Activated CD8-positive, alpha-beta T cell treated with anti-CD3 and anti-CD28 coated beads, Interleukin-2, amount 10 ng/mL, durations not matched to agents 7 days and 5 days (primary cell): ENCODE measurements around the gene DCAF12L2. TPM values are rescaled to one million over a fixed set of nuclear protein-coding genes. Genes with fewer than 3 reads are reported as not detected.
"Not testable (repeated sequence)": the region's sequence is repeated elsewhere in the genome, so short reads cannot be mapped to it uniquely, and the experiment has no call there.

Experiments
- ATAC-seq: fragments of 150-1000 bp; cut with Tn5 transposase; one replicate; pipeline ENCODE4 v1.10.0; 2021; ENCODE audit warnings: moderate library complexity
- CTCF ChIA-PET: fragments of 350-600 bp; sonication (Branson Sonifier 250); formaldehyde crosslinking; loops from one replicate; lab custom pipeline; 2021; ENCODE audit warnings: antibody characterized with exemption; lab: Charles Lee
- POLR2A ChIA-PET: fragments of 350-600 bp; sonication (Branson Sonifier 250); formaldehyde crosslinking; loops from one replicate; lab custom pipeline; 2021; ENCODE audit warnings: antibody characterized with exemption; lab: Charles Lee
- DNase-seq: peaks from one replicate; pipeline ENCODE4 v3.0.0-alpha.2; 2020
- H3K27ac Mint-ChIP-seq: one replicate; pipeline ENCODE4 v1.8.0; 2021; ENCODE audit warnings: mild to moderate bottlenecking, mixed read lengths
- H3K27me3 Mint-ChIP-seq: one replicate; pipeline ENCODE4 v1.8.0; 2021; ENCODE audit warnings: low read depth, mixed read lengths
- H3K36me3 Mint-ChIP-seq: one replicate; pipeline ENCODE4 v1.8.0; 2021; ENCODE audit warnings: low read depth, mixed read lengths
- H3K4me1 Mint-ChIP-seq: one replicate; pipeline ENCODE4 v1.8.0; 2021; ENCODE audit warnings: low read depth, mixed read lengths
- H3K4me3 Mint-ChIP-seq: one replicate; pipeline ENCODE4 v1.8.0; 2021; ENCODE audit warnings: mild to moderate bottlenecking, mixed read lengths
- H3K9me3 Mint-ChIP-seq: one replicate; pipeline ENCODE4 v1.8.0; 2022; ENCODE audit warnings: mixed read lengths; ENCODE audit not compliant: insufficient read depth
- total RNA-seq, 2 experiments: library from RNA; stranded (reverse); gene quantifications; one replicate each; pipeline ENCODE4 v1.2.3, GENCODE V29; 2021

DCAF12L2 gene
- total RNA-seq, result not detected

DNA sequence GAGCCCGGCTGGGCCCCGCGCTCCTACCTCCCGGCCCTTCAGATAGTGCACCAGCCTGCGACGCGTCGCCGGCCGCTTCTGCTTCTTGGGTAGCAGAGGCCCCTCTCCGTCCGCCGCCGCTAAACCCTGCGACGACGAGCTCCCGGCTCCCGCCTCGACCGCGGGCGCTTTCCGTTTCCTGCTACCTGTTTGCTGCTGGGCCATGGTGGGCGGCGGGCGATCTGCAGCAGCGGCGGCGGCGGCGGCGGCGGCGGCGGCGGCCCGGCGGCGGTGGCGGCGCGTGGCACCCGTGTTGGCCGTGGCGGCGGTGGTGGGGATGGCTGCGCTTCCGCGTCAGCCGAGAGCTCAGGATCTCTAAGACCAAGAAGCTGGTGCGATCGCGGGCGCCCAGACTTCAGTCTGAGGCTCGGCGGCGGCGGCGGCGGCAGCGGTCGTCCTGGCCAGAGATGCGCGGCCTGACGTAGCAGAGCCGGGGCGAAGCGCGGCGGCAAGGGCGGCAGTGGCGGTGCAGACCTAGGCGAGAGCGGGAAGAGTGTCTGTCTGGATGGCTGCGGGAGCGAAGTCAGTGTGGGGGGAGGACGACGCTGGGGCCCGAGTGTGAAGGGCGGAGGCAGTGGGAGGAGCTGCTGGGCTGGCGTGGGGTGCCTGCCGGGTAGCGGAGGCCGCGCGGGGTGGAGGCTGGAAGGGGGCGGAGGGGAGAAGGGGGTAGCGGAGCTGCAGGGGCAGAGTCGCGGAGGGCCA, at the start of gene DCAF12L2:
Gene DCAF12L2, minus strand, starts transcription at position 569 of the 741 bp plus-strand sequence. Its CDS starts 365 bp downstream, at position 204.
- no peaks in the 10 kb centered on the region for H3K4me1 Mint-ChIP-seq
- H3K9me3 Mint-ChIP-seq, result no peaks in the 10 kb centered on the region
- H3K27ac Mint-ChIP-seq, result no peak within 1 kb of the TSS
- ATAC-seq, result peak; percentile 19
- H3K4me3 Mint-ChIP-seq, result peak within 1 kb of the TSS; percentile 15
- H3K36me3 Mint-ChIP-seq, result no peaks in the 10 kb centered on the region
- ChIA-PET POLR2A (no interaction called here), CTCF (no interaction called here)
- DNase-seq, result no peak
- H3K27me3 Mint-ChIP-seq, result no peaks in the 10 kb centered on the region

DNA sequence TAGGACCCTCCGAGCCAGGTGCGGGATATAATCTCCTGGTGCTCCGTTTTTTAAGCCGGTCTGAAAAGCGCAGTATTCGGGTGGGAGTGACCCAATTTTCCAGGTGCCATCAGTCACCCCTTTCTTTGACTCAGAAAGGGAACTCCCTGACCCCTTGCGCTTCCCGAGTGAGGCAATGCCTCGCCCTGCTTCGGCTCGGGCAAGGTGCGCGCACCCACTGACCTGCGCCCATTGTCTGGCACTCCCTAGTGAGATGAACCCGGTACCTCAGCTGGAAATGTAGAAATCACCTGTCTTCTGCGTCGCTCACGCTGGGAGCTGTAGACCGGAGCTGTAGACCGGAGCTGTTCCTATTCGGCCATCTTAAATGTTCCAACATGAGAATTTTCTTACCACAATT, 24.8 kb upstream of the DCAF12L2 start:
- H3K9me3 Mint-ChIP-seq, H3K36me3 Mint-ChIP-seq, H3K4me1 Mint-ChIP-seq, CTCF ChIA-PET, H3K27ac Mint-ChIP-seq, DNase-seq, H3K27me3 Mint-ChIP-seq, POLR2A ChIA-PET, H3K4me3 Mint-ChIP-seq, ATAC-seq: not testable (repeated sequence)

DNA sequence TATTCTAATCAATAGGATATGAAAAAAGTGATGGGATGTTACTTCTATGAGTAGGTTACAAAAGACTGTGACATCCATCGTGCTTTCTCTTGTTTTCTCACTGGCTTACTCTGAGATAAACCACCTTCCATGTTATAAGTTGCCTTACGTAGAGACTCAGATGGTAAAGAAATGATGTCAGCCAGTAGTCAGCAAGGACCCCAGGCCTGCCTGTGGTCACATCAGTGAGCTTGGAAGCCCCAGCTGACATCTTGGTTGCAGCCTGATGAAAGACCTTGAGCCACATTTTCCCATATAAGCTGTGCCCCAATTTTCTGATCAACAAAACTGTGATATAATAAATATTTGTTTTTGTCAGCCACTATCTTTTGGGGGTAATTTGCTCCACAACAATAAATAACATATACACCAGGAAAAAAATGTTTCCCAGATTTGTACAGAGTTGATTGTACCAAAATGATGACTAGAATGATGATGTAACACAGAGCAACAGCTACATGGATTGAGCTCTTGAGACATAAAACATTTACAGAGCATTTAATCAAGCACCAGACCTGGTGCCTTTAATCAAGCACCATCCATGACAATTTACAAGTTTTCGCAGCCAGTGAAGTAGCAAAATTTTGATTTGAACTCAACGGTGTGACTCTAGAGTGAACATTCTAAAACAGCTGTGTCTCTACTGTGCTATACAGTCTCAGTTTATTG, 11.2 kb upstream of the DCAF12L2 start:
- Mint-ChIP-seq H3K36me3 (no peaks in the 10 kb centered on the region), H3K4me3 (no peak overlapping the region), H3K4me1 (no peaks in the 10 kb centered on the region), H3K27me3 (no peaks in the 10 kb centered on the region), H3K9me3 (no peaks in the 10 kb centered on the region), H3K27ac (no peak overlapping the region)
- CTCF ChIA-PET, result no interaction called here
- POLR2A ChIA-PET, result no interaction called here
- ATAC-seq (no peak), DNase-seq (no peak)

DNA sequence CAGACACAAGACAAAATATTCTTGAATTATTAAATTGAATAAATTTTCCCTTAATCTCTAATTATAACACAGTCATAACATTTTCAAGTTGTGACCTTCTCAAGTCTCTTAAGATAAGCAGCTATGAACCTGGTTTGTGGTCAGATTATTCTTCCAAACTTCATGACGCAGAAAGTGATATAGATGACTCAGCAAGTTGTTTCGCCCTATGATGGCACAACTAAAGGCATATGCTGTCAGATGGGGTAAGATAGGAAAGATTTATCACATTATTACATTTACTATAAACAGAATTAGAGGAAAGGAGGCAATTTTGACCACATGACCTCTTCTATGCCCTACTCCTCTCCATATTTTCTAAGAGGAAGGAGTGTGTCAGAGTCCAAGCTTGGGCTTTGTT, 4.6 kb upstream of the DCAF12L2 start:
- no peak overlapping the region for H3K4me3 Mint-ChIP-seq
- H3K36me3 Mint-ChIP-seq, result no peaks in the 10 kb centered on the region
- CTCF ChIA-PET, result no interaction called here
- ATAC-seq (no peak), DNase-seq (no peak)
- no peaks in the 10 kb centered on the region for H3K4me1 Mint-ChIP-seq
- POLR2A ChIA-PET, result no interaction called here
- H3K27me3 Mint-ChIP-seq, result no peaks in the 10 kb centered on the region
- no peak overlapping the region for H3K27ac Mint-ChIP-seq
- no peaks in the 10 kb centered on the region for H3K9me3 Mint-ChIP-seq

DNA sequence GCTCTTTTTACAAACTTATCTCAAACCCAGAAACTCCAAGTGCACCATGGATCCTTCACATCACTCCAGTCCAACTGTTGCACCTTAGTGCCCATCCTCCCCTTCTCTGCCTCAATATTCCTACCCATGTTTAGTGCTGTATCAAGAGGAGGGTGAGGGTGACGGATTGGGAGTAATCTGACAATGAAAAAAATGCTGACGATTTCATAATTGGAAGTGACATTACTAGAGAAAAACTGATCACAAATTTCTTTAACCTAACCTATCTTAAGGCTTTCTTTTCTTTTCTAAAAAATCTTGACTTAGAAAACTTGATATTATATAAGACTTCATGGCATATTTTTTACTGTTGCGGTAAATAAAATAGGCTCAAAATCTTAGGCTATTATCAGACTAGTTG, 1.5 kb upstream of the DCAF12L2 start:
- H3K36me3 Mint-ChIP-seq, result no peaks in the 10 kb centered on the region
- H3K4me3 Mint-ChIP-seq, result no peak overlapping the region
- H3K27ac Mint-ChIP-seq, result no peak overlapping the region
- ATAC-seq (no peak), DNase-seq (no peak)
- H3K27me3 Mint-ChIP-seq, result no peaks in the 10 kb centered on the region
- no peaks in the 10 kb centered on the region for H3K4me1 Mint-ChIP-seq
- CTCF ChIA-PET, result no interaction called here
- POLR2A ChIA-PET, result no interaction called here
- H3K9me3 Mint-ChIP-seq, result no peaks in the 10 kb centered on the region

DNA sequence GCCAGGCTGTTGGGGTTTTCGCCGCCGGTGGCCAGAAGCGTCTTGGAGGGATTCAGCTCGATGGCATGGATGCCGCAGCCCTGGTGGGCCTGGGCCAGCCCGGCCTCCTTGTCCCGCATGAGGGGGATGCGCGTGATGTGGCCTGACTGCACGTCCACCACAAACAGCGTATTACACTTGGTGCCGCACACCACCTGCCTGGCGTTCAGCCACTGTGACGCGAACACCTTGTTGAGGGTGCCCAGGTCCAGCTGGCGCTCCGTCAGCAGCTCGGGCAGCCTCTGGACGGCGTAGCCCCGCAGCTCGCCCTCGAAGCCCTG, 728 bp downstream of the DCAF12L2 start:
- Mint-ChIP-seq H3K27ac (no peak overlapping the region), H3K4me3 (no peak overlapping the region), H3K27me3 (no peaks in the 10 kb centered on the region), H3K36me3 (no peaks in the 10 kb centered on the region), H3K9me3 (no peaks in the 10 kb centered on the region), H3K4me1 (no peaks in the 10 kb centered on the region)
- no peak for DNase-seq
- ChIA-PET CTCF (no interaction called here), POLR2A (no interaction called here)
- ATAC-seq, result no peak

DNA sequence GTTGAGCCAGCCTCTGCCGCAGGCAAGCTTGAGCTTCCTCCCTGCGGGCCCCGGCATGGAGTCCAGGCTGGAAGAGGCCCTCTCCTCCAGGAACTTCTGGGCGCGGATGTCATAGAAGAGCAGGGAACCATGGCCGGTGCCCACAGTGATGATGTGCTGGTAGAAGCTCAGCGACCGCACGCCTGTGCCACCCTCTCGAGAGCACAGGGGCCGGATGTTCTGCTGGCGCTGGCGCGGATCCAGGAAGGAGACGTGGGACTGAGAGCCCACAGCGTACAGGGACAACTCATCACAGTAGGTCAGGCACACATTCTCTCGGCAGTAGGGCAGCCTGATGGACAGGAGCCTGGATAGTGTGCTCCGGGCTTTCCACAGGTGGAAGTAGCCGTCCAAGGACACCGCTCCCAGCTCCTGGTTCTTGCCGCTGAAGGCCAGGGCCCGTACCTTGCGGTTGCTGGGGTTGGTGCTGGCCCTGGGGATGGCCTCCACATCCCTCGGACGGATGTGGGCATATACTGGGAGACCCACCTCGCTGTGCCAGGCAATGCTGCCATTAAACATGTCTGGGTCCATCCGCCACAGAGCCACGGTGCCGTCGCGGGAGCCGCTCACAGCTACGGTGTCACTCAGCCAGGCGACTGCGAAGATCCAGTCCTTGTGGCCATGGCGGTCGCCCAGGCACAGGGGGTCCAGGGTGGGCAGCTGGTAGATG, 1.2 kb downstream of the DCAF12L2 start:
- Mint-ChIP-seq H3K27ac (no peak overlapping the region), H3K36me3 (no peaks in the 10 kb centered on the region), H3K4me1 (no peaks in the 10 kb centered on the region), H3K9me3 (no peaks in the 10 kb centered on the region), H3K27me3 (no peaks in the 10 kb centered on the region), H3K4me3 (no peak overlapping the region)
- ATAC-seq (no peak), DNase-seq (no peak)
- ChIA-PET POLR2A (no interaction called here), CTCF (no interaction called here)

DNA sequence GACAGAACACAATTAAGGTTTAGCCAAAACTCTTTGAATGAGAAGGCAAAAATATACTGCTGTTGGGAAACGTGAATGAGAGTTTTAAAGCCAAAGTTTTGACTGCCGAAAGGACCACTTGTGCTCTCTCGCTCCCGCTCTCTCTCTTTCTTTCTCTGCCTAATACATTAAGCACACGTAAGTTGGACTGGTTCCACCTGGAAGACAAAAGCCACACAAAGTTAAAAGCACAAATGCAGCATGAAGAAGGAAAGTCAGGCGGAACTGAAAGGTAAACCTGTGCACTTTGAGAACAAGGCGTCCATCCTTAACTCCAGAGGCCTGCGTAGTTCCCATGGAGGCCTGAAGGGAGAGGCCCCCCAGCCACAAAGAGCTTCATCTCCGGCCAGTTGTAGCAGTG, 1.9 kb downstream of the DCAF12L2 start:
- Mint-ChIP-seq H3K36me3 (no peaks in the 10 kb centered on the region), H3K27me3 (no peaks in the 10 kb centered on the region), H3K9me3 (no peaks in the 10 kb centered on the region), H3K4me1 (no peaks in the 10 kb centered on the region), H3K27ac (no peak overlapping the region), H3K4me3 (no peak overlapping the region)
- DNase-seq (no peak), ATAC-seq (no peak)
- CTCF ChIA-PET, result no interaction called here
- POLR2A ChIA-PET, result no interaction called here

DNA sequence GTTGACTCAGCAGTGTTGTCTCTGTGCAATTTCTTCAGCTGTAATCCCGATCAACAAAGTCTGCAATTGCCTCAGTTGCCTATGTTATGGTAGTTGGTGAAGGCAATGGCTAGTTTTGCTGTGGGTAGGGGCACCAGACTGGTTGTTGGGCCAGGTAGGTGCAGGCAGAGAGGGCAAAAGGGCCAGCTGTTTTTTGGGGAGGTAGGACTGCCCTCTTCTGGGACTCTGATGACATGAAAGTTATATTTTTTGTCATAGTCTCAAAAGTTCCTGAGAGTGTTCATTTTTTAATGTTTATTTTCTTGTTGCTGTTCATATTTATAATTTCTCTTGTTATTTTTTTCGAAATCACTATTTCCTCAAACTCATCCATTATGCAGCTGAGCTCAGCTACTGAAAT, 25.1 kb downstream of the DCAF12L2 start:
- ATAC-seq, result no peak
- DNase-seq, result no peak
- Mint-ChIP-seq H3K27me3 (no peaks in the 10 kb centered on the region), H3K4me1 (no peaks in the 10 kb centered on the region), H3K9me3 (no peaks in the 10 kb centered on the region), H3K4me3 (no peak overlapping the region), H3K27ac (no peak overlapping the region), H3K36me3 (no peaks in the 10 kb centered on the region)
- CTCF ChIA-PET, result no interaction called here
- POLR2A ChIA-PET, result no interaction called here

DNA sequence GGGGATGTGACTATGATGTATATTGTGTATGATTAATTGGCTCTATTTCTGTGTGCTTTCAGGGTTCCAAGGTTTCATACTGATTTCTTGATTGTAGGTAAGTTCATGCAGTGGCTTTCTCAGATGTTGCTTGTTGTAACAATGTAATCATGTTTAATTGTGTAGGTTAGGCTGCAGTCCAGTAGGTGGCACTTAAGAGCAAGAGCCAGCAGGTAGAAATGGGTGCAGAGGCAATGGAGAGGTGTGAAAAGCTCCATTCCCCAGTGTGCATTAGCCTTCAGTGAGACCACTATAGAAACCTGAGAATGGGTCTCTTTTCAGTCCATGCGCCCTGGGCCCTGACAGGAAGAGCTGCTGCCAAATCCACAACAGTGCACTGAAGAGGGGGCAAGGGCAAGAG, 28.2 kb downstream of the DCAF12L2 start:
- H3K27ac Mint-ChIP-seq, result no peak overlapping the region
- no peaks in the 10 kb centered on the region for H3K9me3 Mint-ChIP-seq
- no peak for ATAC-seq
- ChIA-PET CTCF (no interaction called here), POLR2A (no interaction called here)
- H3K36me3 Mint-ChIP-seq, result no peaks in the 10 kb centered on the region
- H3K27me3 Mint-ChIP-seq, result no peaks in the 10 kb centered on the region
- no peak overlapping the region for H3K4me3 Mint-ChIP-seq
- H3K4me1 Mint-ChIP-seq, result no peaks in the 10 kb centered on the region
- no peak for DNase-seq

DNA sequence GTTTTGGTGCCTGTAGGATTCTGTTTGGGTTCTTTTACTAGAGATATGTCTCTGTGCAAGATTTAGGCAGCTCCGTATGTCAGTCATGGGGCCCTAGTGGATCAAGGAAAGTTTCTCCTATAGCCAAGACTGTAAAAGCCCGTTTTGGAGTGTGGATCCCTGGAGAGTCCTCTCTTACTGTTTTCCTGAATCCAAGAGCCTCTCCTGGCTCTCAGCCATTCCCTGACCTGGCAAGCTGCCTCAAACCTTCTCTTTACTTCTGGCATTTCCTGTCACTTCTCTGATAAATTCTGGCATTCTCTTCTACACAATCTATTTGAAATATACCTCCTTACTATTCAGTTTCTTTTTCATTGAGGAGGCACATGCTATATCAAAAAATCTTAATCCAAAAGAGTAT, 41.4 kb downstream of the DCAF12L2 start:
- H3K4me1 Mint-ChIP-seq, result no peaks in the 10 kb centered on the region
- DNase-seq (no peak), ATAC-seq (no peak)
- no peak overlapping the region for H3K4me3 Mint-ChIP-seq
- no peak overlapping the region for H3K27ac Mint-ChIP-seq
- no peaks in the 10 kb centered on the region for H3K9me3 Mint-ChIP-seq
- H3K36me3 Mint-ChIP-seq, result no peaks in the 10 kb centered on the region
- ChIA-PET POLR2A (no interaction called here), CTCF (no interaction called here)
- H3K27me3 Mint-ChIP-seq, result no peaks in the 10 kb centered on the region
